GM18907 (cell line): ENCODE measurements around the gene CD34.
A peak's percentile ranks its signal among the peaks of the same experiment; 100 is the strongest.
"Not testable (repeated sequence)": the region's sequence is repeated elsewhere in the genome, so short reads cannot be mapped to it uniquely, and the experiment has no call there.

Experiments used
- ATAC-seq: cut with Tn5 transposase; IDR thresholded peaks from one replicate; pipeline ENCODE4 v1.9.1; 2021; ENCODE audit warnings: mild to moderate bottlenecking, moderate library complexity; ENCODE audit not compliant: unreplicated experiment

The CD34 gene

DNA sequence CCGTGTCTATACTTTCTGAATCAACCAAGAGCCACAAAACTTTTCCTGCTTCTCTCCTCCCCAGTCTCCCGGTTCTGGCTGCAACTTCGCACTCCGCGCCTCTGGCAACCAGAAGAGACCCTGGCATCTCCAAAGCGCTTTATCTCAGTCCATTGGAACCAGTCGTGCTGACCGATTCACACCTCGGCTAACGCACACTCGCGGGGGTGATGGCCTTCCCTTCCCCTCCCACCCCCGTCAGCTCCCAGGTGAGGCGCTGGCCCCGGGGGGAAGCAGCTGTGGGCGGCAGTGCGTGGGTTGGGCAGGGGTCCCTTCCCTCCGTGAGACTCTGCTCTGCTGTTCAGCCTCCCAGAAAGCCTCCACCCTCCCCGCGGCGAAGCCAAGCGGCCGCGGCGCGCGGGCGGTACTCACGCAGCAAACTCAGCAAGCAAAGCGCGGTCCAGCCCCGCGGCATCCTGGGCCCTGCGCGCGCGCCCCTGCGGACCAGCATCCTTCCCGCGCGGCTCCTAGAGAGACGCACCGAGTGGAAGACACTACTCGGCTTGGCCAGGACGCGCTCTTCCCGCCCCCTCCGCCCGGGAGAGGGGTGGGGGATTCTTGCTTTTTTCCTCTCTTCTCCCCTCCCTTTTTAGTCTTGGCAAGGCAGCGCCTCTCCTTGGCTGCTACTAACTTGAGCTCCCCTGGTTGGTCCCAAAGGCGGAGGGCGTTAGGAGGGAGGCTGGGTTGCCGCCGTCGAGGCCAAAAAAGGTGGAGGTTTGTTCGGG lies at the start of gene CD34:
TSS of gene CD34 (minus strand) at position 535 of the 764 bp plus-strand sequence. CDS start at position 490, 45 bp downstream.
- no peak for ATAC-seq

DNA sequence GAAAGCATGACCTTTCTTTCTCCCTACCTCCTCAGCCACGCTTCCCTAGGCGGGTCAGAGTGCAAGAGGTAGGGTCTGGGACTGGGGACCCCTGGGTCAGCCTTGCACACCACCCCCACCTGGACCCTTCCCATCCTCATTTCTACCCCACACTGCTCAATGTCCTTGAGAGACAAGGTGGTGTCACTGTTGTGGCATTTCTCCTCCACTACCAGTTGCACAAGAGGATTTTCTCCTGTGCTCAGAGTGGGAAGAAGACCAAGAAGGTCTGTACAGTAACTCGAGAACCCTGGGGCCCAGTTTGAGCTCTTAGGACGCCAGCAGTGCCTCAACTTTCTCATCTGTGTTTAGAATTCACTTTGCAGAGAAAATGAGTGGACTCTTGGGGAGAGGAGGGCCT lies 49.4 kb upstream of the CD34 start:
- no peak for ATAC-seq

DNA sequence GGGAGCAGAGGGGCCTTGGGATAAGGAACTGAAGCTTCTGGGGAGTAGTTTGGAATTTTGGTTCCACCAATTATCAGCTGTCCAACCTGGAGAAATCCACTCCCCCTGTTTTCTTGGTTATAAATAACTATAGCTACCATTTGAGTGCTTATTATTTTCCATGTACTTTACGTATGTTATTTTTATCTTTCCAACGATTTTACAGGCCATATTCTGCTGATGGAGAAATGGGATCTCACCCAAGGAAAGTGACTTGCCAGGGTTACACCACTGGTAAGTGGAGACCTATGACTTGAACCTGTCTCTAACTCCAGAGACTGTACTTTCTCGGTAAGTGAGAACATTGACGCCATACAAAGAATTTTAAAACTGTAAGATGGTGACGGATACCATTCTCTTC lies 49.0 kb upstream of the CD34 start:
- ATAC-seq: no peak

DNA sequence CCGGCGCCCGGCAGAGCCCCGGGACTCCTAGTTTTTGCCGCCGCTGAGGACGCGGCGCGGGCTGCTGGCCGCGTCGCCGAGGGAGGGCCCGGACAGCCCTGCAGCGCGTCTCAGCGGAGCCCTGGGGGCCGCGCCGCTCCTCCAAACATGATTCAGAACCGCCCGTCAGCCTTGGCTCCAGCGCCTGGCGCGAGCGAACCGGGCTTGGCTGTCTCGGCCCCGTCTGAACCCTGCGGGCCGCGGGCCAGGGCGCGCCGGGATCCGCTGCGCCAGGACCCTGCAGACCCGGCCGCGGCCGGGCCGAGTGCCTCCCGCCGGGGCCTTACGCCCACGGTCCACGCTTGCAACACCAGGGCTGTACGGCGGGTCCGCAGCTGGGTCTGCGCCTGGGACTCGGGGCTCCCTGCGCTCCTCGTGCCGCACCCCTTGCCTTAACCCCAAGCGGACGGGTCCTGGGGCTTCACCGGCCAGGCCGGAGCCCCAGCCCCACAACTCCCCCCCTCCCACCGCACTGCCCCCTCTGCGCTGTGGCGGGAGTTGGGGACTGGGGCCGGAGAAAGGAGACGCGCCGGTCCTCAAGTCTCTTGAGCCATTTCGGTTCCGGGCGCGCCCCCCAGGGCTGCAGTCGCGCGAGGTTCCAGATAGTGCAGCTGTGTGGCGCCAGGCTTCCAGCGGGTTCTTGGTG lies 48.4 kb upstream of the CD34 start:
- no peak for ATAC-seq

DNA sequence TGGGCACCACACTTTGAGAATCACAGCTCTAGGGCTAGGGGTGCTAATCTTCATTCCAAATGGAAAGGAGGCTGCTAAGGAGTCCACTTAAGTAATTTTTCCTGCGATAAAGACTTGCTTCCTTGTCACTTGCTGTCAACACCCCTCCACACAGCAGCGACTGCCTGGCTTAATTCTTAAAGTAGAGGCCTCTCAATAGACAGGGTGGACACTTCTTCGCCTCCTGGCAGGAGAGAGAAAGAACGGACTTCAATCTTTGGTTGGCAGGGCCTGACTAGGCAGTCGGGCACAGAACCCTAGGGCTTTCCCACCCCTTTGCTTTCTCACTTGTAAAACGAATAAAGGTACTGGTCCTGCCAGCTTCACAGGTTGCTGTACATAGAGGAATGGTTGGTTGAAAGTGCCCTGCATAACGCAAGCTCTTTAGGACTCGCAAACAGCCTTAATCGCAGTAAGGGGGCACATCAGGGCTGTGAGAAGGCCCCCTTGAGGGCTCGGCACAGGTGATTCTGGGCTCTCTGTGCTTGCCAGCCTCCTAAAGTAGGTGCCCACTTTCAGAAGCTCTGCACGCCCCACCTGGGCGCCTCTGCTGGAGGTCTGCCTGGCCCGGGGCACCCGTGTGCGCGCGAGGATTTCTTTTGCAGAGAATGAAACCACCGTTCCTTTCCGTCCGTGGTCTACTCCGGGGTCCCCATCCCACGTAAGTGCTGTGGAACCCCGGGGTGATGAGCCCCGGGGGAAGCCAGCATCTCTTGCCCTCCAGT lies 47.6 kb upstream of the CD34 start:
- ATAC-seq: no peak

- no peak for ATAC-seq
Observed at GRCh38 chr1:207956986-207957385, 46.1 kb upstream of the CD34 start.

- no peak for ATAC-seq
Observed at GRCh38 chr1:207954104-207954503, 43.2 kb upstream of the CD34 start.

GRCh38 chr1:207952617-207953542 lies 42.0 kb upstream of the CD34 start:
- ATAC-seq: no peak

DNA sequence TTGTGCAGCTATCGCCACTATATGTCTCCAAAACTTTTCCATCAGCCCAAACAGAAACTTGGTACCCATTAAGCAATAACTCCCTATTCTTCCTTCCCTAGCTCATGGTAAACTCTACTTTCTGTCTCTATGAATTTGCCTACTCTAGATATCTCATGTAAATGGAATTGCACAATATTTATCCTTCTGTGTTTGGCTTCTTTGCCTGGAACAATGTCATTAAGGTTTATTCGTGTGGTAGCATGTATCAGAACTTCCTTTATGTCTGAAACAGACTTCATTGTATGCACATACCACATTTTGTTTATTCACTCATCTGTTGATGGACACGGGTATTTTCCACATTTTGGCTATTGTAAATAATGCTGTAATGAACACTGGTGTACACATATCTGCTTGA lies 40.7 kb upstream of the CD34 start:
- ATAC-seq: no peak

DNA sequence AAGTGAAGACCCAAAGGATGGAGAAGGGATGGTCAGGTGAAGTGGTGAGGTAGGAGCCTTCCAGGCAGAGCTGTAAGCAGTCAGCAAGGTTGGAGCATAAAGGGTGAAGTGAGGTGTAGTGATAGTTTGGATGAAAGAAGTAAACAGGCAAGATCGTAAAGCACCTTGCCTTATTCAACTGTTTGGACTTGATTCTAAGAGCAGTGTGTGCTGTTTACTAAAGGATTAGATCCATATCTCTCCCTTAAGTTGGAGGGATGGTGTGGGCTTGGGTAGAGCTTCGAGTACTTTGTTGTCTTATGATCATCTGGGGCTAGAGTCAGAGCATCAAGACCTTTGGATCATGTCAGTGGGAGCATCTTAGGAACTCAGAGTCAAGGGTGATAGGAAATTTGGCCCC lies 39.8 kb upstream of the CD34 start:
- no peak for ATAC-seq

- no peak for ATAC-seq
Observed at GRCh38 chr1:207949571-207950195, 38.8 kb upstream of the CD34 start.

DNA sequence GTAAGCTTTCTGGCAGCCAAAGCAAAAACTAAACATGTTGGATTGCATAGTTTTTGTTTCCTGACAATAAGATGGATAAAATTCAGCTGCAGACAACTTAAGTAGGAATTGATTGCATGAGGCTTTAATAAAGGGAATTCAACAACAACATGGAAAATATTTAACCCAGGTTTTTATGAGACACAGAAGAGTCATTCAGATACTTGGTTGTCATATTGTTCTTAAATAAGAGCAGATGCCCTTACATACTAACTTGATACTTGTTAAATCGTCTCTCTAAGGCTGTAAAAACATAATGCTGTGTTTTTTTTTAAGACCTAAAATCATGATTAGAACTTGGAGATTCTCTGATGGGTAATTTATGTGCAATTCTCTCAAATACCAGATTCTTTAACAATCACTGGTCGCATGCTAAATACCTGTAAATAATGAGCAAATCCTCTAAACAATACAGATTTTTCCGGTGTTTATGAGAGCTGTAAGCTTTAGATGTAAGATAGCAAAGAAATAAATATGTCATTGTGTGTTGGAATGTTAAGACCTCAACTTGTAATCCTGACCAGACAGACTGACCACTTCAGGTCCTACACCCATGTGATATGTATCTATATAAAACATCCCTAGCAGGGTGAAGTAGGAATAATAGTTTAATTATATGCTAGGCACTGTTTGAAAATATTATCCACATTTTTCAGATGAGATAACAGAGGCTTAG lies 37.8 kb upstream of the CD34 start:
- no peak for ATAC-seq

- no peak for ATAC-seq
Observed at GRCh38 chr1:207946756-207947155, 35.8 kb upstream of the CD34 start.

GRCh38 chr1:207944571-207944970 lies 33.6 kb upstream of the CD34 start:
- ATAC-seq: no peak

- not testable (repeated sequence) for ATAC-seq
Observed at GRCh38 chr1:207942337-207942741, 31.4 kb upstream of the CD34 start.

DNA sequence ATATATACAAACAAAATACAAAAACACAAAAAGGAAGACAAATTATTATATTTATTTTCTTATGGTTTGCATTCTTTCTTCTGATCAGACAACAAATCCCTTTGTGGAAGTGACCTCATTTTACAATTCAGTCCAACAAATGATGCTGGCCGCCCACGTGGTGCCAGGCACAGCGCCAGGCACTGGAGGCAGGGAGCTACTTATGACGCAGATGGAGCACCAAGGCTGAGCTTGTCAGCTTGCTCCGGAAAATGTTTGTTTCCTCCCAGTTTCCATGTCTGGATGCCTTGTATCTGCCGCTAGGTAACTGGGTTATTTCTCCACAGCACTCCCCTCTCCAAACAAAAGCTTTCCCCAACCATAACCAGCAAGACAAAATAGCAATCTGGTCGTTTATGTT lies 30.7 kb upstream of the CD34 start:
- no peak for ATAC-seq

- no peak for ATAC-seq
Observed at GRCh38 chr1:207938016-207938415, 27.1 kb upstream of the CD34 start.

DNA sequence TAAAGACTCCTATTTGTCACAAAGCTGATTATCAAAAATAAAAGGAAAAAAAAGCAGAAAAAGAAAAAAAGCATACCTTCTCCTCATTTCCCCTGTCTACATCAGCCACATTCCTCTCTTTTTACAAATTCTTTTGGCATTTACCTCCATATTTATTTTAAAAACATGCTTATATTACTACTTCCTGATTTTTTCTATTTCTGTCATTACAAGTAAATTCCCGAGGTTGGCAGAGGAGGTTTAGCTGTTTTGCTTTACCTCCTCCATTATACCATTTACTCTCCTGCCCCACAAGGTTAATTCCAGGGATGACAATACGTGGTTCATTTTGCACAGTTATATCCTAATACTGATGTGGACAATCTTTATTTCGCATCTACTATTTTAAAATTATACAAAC lies 26.3 kb upstream of the CD34 start:
- no peak for ATAC-seq

DNA sequence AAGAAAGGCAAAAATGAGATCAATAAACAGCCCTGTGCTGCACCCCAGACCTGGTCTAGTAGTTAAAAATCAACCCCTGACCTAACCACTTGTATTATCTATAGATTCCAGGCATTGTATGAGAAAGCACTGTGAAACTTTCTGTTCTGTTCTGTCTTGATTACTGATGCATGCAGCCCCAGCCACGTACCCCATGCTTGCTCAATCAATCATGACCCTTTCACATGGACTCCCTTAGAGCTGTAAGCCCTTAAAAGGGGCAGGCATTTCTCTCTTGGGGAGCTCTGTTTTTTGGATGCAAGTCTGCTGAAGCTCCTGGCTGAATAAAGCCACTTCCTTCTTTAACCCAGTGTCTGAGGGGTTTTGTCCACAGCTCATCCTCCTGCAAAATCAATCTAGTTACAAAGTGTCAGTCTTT lies 24.2 kb upstream of the CD34 start:
- ATAC-seq: peak; percentile 97
